ENCODE results near the gene BLMH.
"Not testable (repeated sequence)": the region's sequence is repeated elsewhere in the genome, so short reads cannot be mapped to it uniquely, and the experiment has no call there.

Gene BLMH

GRCh38 chr17:30244853-30245385 lies 46.8 kb downstream of the BLMH start:
- DNase-seq = no peak

GRCh38 chr17:30243568-30243967 lies 48.2 kb downstream of the BLMH start:
- DNase-seq = no peak

GRCh38 chr17:30243002-30243401 lies 48.7 kb downstream of the BLMH start:
- DNase-seq = no peak

- DNase-seq = no peak
Measured at GRCh38 chr17:30241051-30241450, 50.7 kb downstream of the BLMH start.

- no peak for DNase-seq
Measured at GRCh38 chr17:30240177-30240576, 51.6 kb downstream of the BLMH start.

- DNase-seq = no peak
Measured at GRCh38 chr17:30239089-30239462, 52.7 kb downstream of the BLMH start.

GRCh38 chr17:30238387-30239088 lies 53.2 kb downstream of the BLMH start:
- DNase-seq = no peak

GRCh38 chr17:30238003-30238344 lies 53.8 kb downstream of the BLMH start:
- DNase-seq = no peak

- no peak for DNase-seq
Measured at GRCh38 chr17:30237296-30238002, 54.3 kb downstream of the BLMH start.

- DNase-seq = peak; percentile 22
Measured at GRCh38 chr17:30236766-30237165, 55.0 kb downstream of the BLMH start.

GRCh38 chr17:30236297-30236624 lies 55.5 kb downstream of the BLMH start:
- DNase-seq = no peak

- no peak for DNase-seq
Measured at GRCh38 chr17:30235386-30236296, 56.1 kb downstream of the BLMH start, which contains the start of gene SLC6A4. Gene SLC6A4, minus strand, starts transcription at chr17:30235697. Its CDS starts 13,739 bp downstream, at chr17:30221958.

GRCh38 chr17:30234964-30235363 lies 56.8 kb downstream of the BLMH start:
- no peak for DNase-seq

GRCh38 chr17:30234296-30234695 lies 57.4 kb downstream of the BLMH start:
- no peak for DNase-seq

- no peak for DNase-seq
Measured at GRCh38 chr17:30232824-30233427, 58.8 kb downstream of the BLMH start.

- DNase-seq = no peak
Measured at GRCh38 chr17:30232015-30232823, 59.5 kb downstream of the BLMH start.

- no peak for DNase-seq
Measured at GRCh38 chr17:30230596-30231125, 61.1 kb downstream of the BLMH start.

GRCh38 chr17:30230009-30230408 lies 61.7 kb downstream of the BLMH start:
- DNase-seq = not testable (repeated sequence)

- DNase-seq = no peak
Measured at GRCh38 chr17:30229012-30229411, 62.7 kb downstream of the BLMH start.

- no peak for DNase-seq
Measured at GRCh38 chr17:30228011-30228410, 63.7 kb downstream of the BLMH start.

GRCh38 chr17:30226878-30227277 lies 64.9 kb downstream of the BLMH start:
- no peak for DNase-seq
